Epithelial cell of prostate (primary cell): ENCODE results near the gene KPNA4.
"Not testable (repeated sequence)": the region's sequence is repeated elsewhere in the genome, so short reads cannot be mapped to it uniquely, and the experiment has no call there.

Experiments
- DNase-seq: peaks from one replicate; pipeline ENCODE4 v3.0.0-alpha.2; 2011; ENCODE audit warnings: low read depth, low spot score
- H3K27ac ChIP-seq: fragments of 450-650 bp; 2 replicates; pipeline ENCODE4 v1.5.1; 2017; ENCODE audit warnings: mild to moderate bottlenecking

KPNA4 gene

GRCh38 chr3:160573955-160574525 lies 8.7 kb upstream of the KPNA4 start:
- not testable (repeated sequence) for DNase-seq

GRCh38 chr3:160569894-160570652 lies 4.7 kb upstream of the KPNA4 start:
- H3K27ac ChIP-seq = no peak overlapping the region
- no peak for DNase-seq

More at GRCh38 chr3:160573955-160574525, 8.7 kb upstream of the KPNA4 start:
- not testable (repeated sequence) for H3K27ac ChIP-seq

GRCh38 chr3:160568989-160569388 lies 3.6 kb upstream of the KPNA4 start:
- H3K27ac ChIP-seq = no peak overlapping the region
- DNase-seq = no peak

- no peak for DNase-seq
- no peak overlapping the region for H3K27ac ChIP-seq
Observed at GRCh38 chr3:160567774-160568173, 2.4 kb upstream of the KPNA4 start.

- DNase-seq = no peak
- peak overlapping the region; percentile 100 for H3K27ac ChIP-seq
Observed at GRCh38 chr3:160566499-160566898, 1.1 kb upstream of the KPNA4 start.

GRCh38 chr3:160564949-160565441 lies 376 bp downstream of the KPNA4 start:
- no peak for DNase-seq
- H3K27ac ChIP-seq = peak overlapping the region; percentile 100

- peak overlapping the region; percentile 100 for H3K27ac ChIP-seq
- DNase-seq = no peak
Observed at GRCh38 chr3:160564258-160564911, 986 bp downstream of the KPNA4 start.

- no peak for DNase-seq
- no peak overlapping the region for H3K27ac ChIP-seq
Observed at GRCh38 chr3:160562952-160563351, 2.4 kb downstream of the KPNA4 start.

GRCh38 chr3:160557571-160557970 lies 7.8 kb downstream of the KPNA4 start:
- DNase-seq = no peak
- H3K27ac ChIP-seq = no peak overlapping the region

- no peak for DNase-seq
- no peak overlapping the region for H3K27ac ChIP-seq
Observed at GRCh38 chr3:160556141-160556540, 9.2 kb downstream of the KPNA4 start.

- H3K27ac ChIP-seq = no peak overlapping the region
- DNase-seq = no peak
Observed at GRCh38 chr3:160554980-160555379, 10.4 kb downstream of the KPNA4 start.

- DNase-seq = no peak
- no peak overlapping the region for H3K27ac ChIP-seq
Observed at GRCh38 chr3:160553827-160554226, 11.5 kb downstream of the KPNA4 start.

GRCh38 chr3:160546727-160547126 lies 18.6 kb downstream of the KPNA4 start:
- H3K27ac ChIP-seq = no peak overlapping the region
- no peak for DNase-seq

- no peak for DNase-seq
- no peak overlapping the region for H3K27ac ChIP-seq
Observed at GRCh38 chr3:160545504-160545871, 19.9 kb downstream of the KPNA4 start.

- no peak for DNase-seq
- H3K27ac ChIP-seq = no peak overlapping the region
Observed at GRCh38 chr3:160544844-160545503, 20.4 kb downstream of the KPNA4 start.

- no peak for DNase-seq
- H3K27ac ChIP-seq = no peak overlapping the region
Observed at GRCh38 chr3:160540551-160540950, 24.8 kb downstream of the KPNA4 start.

GRCh38 chr3:160538895-160539294 lies 26.5 kb downstream of the KPNA4 start:
- no peak for DNase-seq
- no peak overlapping the region for H3K27ac ChIP-seq

- no peak overlapping the region for H3K27ac ChIP-seq
- no peak for DNase-seq
Observed at GRCh38 chr3:160537729-160538128, 27.6 kb downstream of the KPNA4 start.

- DNase-seq = no peak
- no peak overlapping the region for H3K27ac ChIP-seq
Observed at GRCh38 chr3:160532371-160532770, 33.0 kb downstream of the KPNA4 start.

- DNase-seq = no peak
- no peak overlapping the region for H3K27ac ChIP-seq
Observed at GRCh38 chr3:160531311-160531710, 34.1 kb downstream of the KPNA4 start.

- DNase-seq, H3K27ac ChIP-seq: not testable (repeated sequence)
Observed at GRCh38 chr3:160516391-160516790, 49.0 kb downstream of the KPNA4 start.
